ENCODE measurements around the gene HAND1.
A peak's percentile ranks its signal among the peaks of the same experiment; 100 is the strongest.

HAND1 gene

DNA sequence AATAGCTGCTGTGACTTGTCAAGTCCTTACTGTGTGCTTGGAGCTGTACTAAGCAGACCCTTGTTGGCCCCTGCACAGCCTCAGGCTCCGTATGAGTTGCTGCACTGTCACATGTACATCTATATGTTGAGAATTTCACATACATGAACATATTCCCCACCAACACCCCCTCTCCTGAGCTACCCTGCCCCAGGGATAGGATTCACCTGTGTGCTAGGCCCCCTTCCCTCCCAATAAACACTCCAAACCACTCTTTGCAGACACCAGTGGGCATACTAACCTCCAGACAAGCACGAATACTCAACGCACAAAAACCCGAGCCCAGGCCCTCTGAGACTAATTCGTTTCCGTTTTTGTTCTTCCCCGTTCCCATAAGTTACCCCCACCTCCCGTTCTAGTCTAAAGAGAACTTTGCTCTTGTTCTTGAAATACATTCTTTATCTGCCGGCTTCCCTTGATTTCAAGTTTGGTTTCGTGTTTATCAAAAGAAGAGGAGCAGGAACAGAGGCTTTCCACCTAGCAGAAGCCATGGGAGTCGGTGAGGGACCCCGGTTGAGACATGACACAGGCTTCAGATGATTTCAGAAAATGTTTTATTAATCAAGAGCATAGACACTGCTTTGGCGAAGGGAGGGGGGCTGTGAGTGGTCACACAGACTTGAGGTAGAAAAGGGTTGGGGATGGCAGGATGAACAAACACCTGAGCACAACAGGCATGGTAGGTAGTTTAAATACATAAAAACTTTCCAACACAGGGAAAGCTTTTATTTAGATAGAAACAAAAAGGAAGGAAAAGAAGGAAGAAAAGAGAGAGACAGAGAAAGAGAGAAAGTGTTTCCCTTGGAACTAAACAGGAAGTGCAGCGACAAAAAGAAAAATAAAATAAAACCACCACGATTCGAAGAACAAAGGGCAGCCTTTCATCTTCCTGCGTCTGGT, 3.4 kb downstream of the HAND1 start:
- Histone ChIP-seq H2AFZ (ENCODE audit: low read depth, low read length) (no peak overlapping the region), H3K23ac (ENCODE audit: low read length in 2 of 2) (no peak overlapping the region), H3K9ac (ENCODE audit: low read length) (no peak overlapping the region), H3K4me3 (ENCODE audit: insufficient read depth in 1 of 2, low read depth in 1 of 2, low read length in 2 of 2) (no peak overlapping the region), H3K18ac (ENCODE audit: low read depth in 1 of 2, low read length in 2 of 2) (no peak overlapping the region), H2BK12ac (ENCODE audit: low read length in 2 of 2) (no peak overlapping the region), H4K8ac (ENCODE audit: low read length) (no peak overlapping the region), H3K79me1 (replicated peaks; ENCODE audit: low read length, poor library complexity, severe bottlenecking) (no peaks in the 10 kb centered on the region), H3K14ac (ENCODE audit: low read length in 2 of 2) (no peak overlapping the region), H3K27me3 (ENCODE audit: control insufficient read depth in 1 of 2, insufficient read depth in 1 of 2, low read length in 2 of 2) (peaks cover 92 to 100% of the 10 kb centered on the region in 2 experiments), H3K9me3 (ENCODE audit: control insufficient read depth, low read length) (no peaks in the 10 kb centered on the region), H3K4ac (ENCODE audit: low read depth in 1 of 2, low read length in 2 of 2) (no peak overlapping the region), H2BK5ac (ENCODE audit: low read depth, low read length, poor library complexity, severe bottlenecking) (no peak overlapping the region), H4K91ac (ENCODE audit: low read length) (no peak overlapping the region), H3K4me1 (ENCODE audit: control insufficient read depth, insufficient read depth, low read depth, low read length) (peaks cover 40% of the 10 kb centered on the region), H2AK5ac (ENCODE audit: low read length, severe bottlenecking) (no peak overlapping the region), H3K36me3 (ENCODE audit: control insufficient read depth in 1 of 2, insufficient read depth in 2 of 2, low read depth in 1 of 2, low read length in 2 of 2) (no peaks in the 10 kb centered on the region), H2BK120ac (ENCODE audit: low read depth, low read length) (no peak overlapping the region), H3K4me2 (ENCODE audit: low read length, poor library complexity, severe bottlenecking) (no peak overlapping the region), H3K27ac (ENCODE audit: low read length, poor library complexity, severe bottlenecking) (no peak overlapping the region), H2BK15ac (ENCODE audit: low read depth, poor library complexity, severe bottlenecking) (no peak overlapping the region)
- 9% methylated on average over 17 of the region's 17 CpGs for WGBS
- DNase-seq, result no peak

GRCh38 chr5:154473581-154474283, 4.3 kb downstream of the HAND1 start:
- Histone ChIP-seq H2AK5ac (ENCODE audit: low read length, severe bottlenecking) (no peak overlapping the region), H2AFZ (ENCODE audit: low read depth, low read length) (no peak overlapping the region), H3K27ac (ENCODE audit: low read length, poor library complexity, severe bottlenecking) (no peak overlapping the region), H2BK15ac (ENCODE audit: low read depth, poor library complexity, severe bottlenecking) (no peak overlapping the region), H3K36me3 (ENCODE audit: control insufficient read depth in 1 of 2, insufficient read depth in 2 of 2, low read depth in 1 of 2, low read length in 2 of 2) (no peaks in the 10 kb centered on the region), H3K27me3 (ENCODE audit: control insufficient read depth in 1 of 2, insufficient read depth in 1 of 2, low read length in 2 of 2) (peaks cover 90 to 98% of the 10 kb centered on the region in 2 experiments), H3K79me1 (replicated peaks; ENCODE audit: low read length, poor library complexity, severe bottlenecking) (no peaks in the 10 kb centered on the region), H3K4me2 (ENCODE audit: low read length, poor library complexity, severe bottlenecking) (no peak overlapping the region), H2BK120ac (ENCODE audit: low read depth, low read length) (no peak overlapping the region), H4K8ac (ENCODE audit: low read length) (no peak overlapping the region), H3K4me3 (ENCODE audit: insufficient read depth in 1 of 2, low read depth in 1 of 2, low read length in 2 of 2) (no peak overlapping the region), H3K4ac (ENCODE audit: low read depth in 1 of 2, low read length in 2 of 2) (no peak overlapping the region), H3K23ac (ENCODE audit: low read length in 2 of 2) (peak overlapping the region in 1 of 2 experiments; percentile 2), H3K14ac (ENCODE audit: low read length in 2 of 2) (no peak overlapping the region), H3K9me3 (ENCODE audit: control insufficient read depth, low read length) (no peaks in the 10 kb centered on the region), H3K4me1 (ENCODE audit: control insufficient read depth, insufficient read depth, low read depth, low read length) (peaks cover 35% of the 10 kb centered on the region), H2BK5ac (ENCODE audit: low read depth, low read length, poor library complexity, severe bottlenecking) (no peak overlapping the region), H3K9ac (ENCODE audit: low read length) (no peak overlapping the region), H3K18ac (ENCODE audit: low read depth in 1 of 2, low read length in 2 of 2) (no peak overlapping the region), H2BK12ac (ENCODE audit: low read length in 2 of 2) (no peak overlapping the region), H4K91ac (ENCODE audit: low read length) (no peak overlapping the region)
- 3% methylated on average over 36 of the region's 40 CpGs for WGBS
- DNase-seq, result no peak

DNA sequence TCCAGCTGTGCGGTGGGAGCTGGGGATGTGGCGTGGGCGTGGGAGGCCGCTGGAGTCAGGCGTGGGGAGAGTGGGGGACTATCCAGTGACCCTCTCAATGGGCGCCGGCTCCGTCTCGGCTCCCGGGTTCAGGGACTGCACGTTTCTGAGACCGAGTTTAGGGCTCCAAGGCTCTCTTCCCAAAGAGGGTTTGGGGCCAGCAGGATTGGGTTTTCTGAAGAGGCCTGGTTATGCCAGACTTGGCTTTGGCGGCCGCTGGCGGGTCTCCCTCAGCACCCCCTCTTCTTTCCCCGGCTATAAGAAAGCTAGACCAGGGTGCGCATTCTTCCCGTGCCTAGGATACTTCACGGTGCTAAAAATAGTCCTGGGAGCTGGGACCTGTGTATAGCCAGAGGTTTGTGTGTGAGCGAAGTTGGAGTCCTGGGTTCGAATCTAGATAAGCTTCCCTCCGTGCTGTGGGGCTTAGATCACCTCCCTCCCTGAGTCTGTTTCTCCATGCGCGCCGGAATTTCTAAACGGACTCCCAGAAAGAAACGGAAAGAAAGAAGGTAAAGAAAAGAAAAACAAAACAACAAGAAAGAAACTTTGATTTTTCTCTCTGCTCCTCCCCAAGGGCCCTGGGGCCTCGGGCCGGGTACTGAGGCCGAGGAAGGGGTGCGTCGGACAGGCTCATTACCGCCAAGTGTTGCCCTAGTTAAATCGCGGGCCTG, 5.0 kb downstream of the HAND1 start:
- no peak for DNase-seq
- no peak overlapping the region for H3K14ac ChIP-seq (ENCODE audit: low read length in 2 of 2)
- H3K4ac ChIP-seq (ENCODE audit: low read depth in 1 of 2, low read length in 2 of 2), result no peak overlapping the region
- H2AK5ac ChIP-seq (ENCODE audit: low read length, severe bottlenecking), result no peak overlapping the region
- H4K8ac ChIP-seq (ENCODE audit: low read length), result no peak overlapping the region
- no peaks in the 10 kb centered on the region for H3K36me3 ChIP-seq (ENCODE audit: control insufficient read depth in 1 of 2, insufficient read depth in 2 of 2, low read depth in 1 of 2, low read length in 2 of 2)
- no peak overlapping the region for H2BK5ac ChIP-seq (ENCODE audit: low read depth, low read length, poor library complexity, severe bottlenecking)
- no peak overlapping the region for H2BK12ac ChIP-seq (ENCODE audit: low read length in 2 of 2)
- no peak overlapping the region for H3K18ac ChIP-seq (ENCODE audit: low read depth in 1 of 2, low read length in 2 of 2)
- no peak overlapping the region for H2BK120ac ChIP-seq (ENCODE audit: low read depth, low read length)
- WGBS, result 15% methylated on average over 26 of the region's 35 CpGs
- H2AFZ ChIP-seq (ENCODE audit: low read depth, low read length), result no peak overlapping the region
- no peak overlapping the region for H3K27ac ChIP-seq (ENCODE audit: low read length, poor library complexity, severe bottlenecking)
- no peak overlapping the region for H3K9ac ChIP-seq (ENCODE audit: low read length)
- H3K27me3 ChIP-seq (ENCODE audit: control insufficient read depth in 1 of 2, insufficient read depth in 1 of 2, low read length in 2 of 2), result peaks cover 83 to 93% of the 10 kb centered on the region in 2 experiments
- H3K9me3 ChIP-seq (ENCODE audit: control insufficient read depth, low read length), result no peaks in the 10 kb centered on the region
- H3K4me1 ChIP-seq (ENCODE audit: control insufficient read depth, insufficient read depth, low read depth, low read length), result peaks cover 31% of the 10 kb centered on the region
- no peak overlapping the region for H2BK15ac ChIP-seq (ENCODE audit: low read depth, poor library complexity, severe bottlenecking)
- peak overlapping the region; percentile 12 for H3K4me2 ChIP-seq (ENCODE audit: low read length, poor library complexity, severe bottlenecking)
- no peaks in the 10 kb centered on the region for H3K79me1 ChIP-seq (replicated peaks; ENCODE audit: low read length, poor library complexity, severe bottlenecking)
- no peak overlapping the region for H3K23ac ChIP-seq (ENCODE audit: low read length in 2 of 2)
- H4K91ac ChIP-seq (ENCODE audit: low read length), result no peak overlapping the region
- H3K4me3 ChIP-seq (ENCODE audit: insufficient read depth in 1 of 2, low read depth in 1 of 2, low read length in 2 of 2), result no peak overlapping the region

All from mesenchymal stem cell (in vitro differentiated cells and primary cell).